Stimulated activated CD4-positive, alpha-beta T cell treated with anti-CD3 and anti-CD28 coated beads, Interleukin-15, amount 100 ng/mL, for 48 hours (primary cell): ENCODE data around the gene ELF2.
"Not testable (repeated sequence)": the region's sequence is repeated elsewhere in the genome, so short reads cannot be mapped to it uniquely, and the experiment has no call there.

ENCODE experiments used
- DNase-seq, 2 donors: peaks; one replicate each; pipeline ENCODE4 v3.0.0-alpha.2; 2020; ENCODE audit warnings: low read depth in 2 of 2

ELF2 gene

DNA sequence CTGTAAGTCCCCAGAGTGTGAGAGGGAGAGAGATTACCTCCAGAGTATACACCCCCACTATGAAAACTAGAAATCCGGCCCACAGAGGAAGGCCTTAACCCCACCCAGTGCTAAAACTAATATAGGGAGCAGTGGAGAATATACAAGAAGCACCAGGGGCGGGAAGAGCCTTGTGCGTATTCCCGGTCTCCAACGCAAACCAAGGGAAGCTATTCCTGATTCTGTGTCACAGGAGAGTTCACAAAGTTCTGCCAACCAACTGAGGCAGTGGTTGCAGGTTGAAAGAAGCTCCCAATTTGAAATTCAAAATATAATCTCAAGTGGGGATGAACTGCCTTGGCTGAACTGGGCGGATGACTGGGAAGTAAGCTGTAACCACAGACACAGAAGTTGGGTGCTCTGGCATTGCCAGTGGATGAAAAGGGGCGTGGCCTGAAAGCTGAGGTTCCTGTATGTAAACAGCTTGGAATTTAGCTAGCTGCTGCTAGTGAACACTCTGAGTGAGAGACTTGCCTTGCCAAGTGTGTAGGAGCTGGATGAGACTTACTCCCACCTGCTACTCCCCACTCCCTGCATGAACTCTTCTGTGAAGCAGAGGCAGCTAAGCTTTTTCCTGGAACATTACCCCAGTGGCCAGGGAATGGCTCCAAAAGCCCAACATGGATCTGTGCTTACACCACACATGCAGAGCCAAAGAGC, 32.7 kb downstream of the ELF2 start:
- DNase-seq = no peak

DNA sequence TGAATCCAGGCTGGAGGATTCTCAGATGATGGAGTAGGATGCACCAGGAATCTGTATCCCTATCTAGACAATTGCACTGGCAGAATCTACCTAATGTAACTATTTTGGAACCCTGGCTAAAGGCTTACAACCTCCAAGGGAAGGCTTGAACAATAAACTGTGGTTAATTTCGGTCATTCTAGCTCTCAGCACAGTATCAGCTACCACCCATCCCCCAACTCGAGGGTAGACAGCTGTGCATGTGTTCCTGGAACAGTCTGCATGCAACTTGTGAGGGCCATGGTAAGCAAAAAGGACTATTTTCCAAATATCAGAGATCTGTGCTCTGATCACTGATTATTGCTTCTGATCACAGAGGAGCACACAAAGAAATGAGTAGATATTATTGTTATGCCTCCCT, 34.0 kb downstream of the ELF2 start:
- DNase-seq = no peak

GRCh38 chr4:139142087-139142486, 34.9 kb downstream of the ELF2 start:
- DNase-seq = no peak

GRCh38 chr4:139137763-139138162, 39.3 kb downstream of the ELF2 start:
- DNase-seq = no peak

- no peak for DNase-seq
These were observed 42.6 kb downstream of the ELF2 start for GRCh38 chr4:139134403-139134802.

DNA sequence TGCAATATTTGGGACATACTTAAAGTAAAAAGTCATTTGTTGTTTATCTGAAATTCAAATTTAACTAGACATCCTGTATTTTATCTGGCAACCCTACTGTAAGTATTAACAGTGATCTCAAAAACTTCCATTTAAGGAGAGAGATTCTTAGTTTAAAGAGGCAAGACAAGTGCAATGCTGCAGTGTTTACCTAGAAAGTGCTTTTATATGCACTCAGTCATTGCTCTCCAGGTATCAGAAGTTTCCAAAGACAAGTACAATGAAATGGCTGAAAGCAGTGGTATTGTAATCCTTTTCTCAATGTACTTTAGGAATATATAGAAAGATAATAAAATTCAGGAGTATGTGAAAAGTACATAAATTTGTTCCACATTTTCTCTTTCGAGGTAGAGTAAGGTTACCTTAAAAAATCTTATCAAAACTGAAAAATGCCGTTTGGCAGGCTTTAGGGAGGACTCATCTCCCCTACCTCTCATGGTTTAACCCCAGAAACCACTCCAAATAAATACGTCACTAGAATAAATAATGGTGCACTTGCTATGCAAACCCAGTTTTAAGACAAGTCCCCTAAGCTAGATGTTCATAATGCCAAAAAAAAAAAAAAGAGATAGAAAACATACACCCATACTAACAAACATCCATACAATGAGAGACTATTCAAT, 45.7 kb downstream of the ELF2 start:
- DNase-seq = no peak

- DNase-seq = no peak
These were observed 47.8 kb downstream of the ELF2 start for GRCh38 chr4:139129206-139129605.

DNA sequence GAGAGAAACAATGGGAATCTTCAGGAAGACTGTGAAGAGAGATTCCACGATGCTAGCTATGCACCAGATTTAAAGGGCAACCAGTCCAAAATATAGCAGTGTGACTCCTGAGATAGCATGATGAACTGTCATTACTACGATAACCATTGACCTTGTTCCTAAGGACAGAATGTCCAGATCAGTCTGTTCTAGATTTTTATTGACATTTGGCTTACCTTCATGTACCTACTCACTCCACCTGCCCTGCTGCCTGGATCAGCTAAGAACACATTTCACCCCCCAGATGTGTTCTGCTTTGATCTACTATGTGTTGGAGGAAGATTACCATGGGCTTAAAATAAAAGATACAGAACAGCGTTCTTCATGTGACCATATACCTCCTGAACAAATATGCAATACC, 50.1 kb downstream of the ELF2 start:
- DNase-seq = no peak

- no peak for DNase-seq
These were observed 53.1 kb downstream of the ELF2 start for GRCh38 chr4:139123910-139124309.

DNA sequence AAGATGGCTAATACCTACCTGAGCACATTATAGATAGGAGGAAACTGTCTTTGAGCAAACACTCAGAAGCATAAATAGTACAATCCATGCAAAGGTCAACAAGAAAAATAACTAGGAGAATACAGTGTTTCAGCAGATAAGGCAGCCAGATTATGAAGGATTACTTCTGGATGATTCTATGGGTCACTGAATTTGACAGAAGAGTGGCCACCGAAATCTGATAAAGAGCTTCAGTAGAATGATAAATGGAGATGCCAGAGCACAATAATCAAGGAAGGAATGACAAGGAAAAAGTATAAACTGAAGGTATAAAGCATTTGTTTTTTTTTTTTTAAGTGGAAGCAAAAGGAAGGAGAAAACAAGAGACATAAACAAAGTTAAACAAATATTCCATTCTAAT, 58.7 kb downstream of the ELF2 start:
- DNase-seq = no peak

- DNase-seq = no peak
These were observed 61.8 kb downstream of the ELF2 start for GRCh38 chr4:139115226-139115625.

DNA sequence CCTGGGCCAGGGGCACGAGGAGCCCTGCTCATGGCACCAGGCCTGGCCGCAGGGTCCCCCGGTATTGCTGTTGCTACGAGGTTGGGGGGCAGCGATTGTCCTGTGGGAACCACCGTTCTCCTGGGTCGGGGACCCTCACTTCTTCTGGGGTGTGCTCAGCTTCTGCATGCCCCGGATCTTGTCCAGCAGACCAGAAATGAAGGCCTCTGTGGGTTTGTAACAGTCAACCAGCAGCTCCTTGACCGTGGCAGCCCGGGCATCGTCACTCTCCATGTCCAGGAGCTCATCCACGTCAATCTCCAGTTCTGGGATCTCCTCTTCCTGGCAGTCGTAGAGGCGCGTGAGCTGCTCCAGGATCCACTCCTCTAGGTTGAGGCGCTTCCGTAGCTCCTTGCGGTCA, 62.2 kb downstream of the ELF2 start:
- not testable (repeated sequence) for DNase-seq

DNA sequence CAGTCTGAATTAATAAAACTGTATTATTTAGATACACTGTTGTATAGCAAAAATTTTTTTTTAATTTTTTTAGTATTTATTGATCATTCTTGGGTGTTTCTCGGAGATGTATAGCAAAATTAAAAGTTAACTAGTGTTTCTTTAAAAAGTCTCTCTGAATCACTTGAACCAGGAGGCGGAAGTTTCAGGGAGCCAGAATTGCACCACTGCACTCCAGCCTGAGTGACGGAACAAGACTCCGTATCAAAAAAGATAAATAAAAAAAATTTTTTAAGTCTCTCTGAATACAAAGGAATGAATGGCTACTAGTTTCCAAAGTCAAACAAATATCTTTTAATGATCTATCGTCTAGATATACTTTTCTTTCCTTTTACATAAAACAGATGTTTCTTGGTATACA, 64.4 kb downstream of the ELF2 start:
- DNase-seq = no peak

DNA sequence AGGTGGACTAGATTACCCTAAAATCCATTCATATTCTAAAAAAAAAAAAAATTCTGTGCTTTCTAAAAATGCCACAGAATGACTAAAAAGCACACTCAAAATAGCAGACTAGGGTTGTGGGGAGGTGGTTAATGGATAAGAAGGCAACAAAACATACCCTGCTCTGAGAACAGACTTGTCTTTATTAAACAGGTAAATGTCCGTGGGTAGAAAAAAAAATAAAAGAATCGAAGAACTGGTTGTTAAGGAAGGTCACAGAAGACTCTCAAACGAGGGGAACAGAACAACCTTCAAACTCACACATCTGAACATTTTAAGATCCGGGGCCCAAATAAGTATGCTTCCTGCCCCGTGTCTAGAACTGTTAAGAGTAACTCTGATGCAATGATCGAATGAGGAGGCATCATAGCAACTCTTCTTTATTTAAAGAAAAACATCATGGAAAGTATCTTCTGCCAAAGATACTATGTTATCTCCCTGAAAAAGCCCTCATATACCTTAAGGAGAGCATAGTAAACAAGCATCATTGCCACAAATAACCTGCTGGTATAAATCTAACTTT, 68.4 kb downstream of the ELF2 start:
- no peak for DNase-seq

DNA sequence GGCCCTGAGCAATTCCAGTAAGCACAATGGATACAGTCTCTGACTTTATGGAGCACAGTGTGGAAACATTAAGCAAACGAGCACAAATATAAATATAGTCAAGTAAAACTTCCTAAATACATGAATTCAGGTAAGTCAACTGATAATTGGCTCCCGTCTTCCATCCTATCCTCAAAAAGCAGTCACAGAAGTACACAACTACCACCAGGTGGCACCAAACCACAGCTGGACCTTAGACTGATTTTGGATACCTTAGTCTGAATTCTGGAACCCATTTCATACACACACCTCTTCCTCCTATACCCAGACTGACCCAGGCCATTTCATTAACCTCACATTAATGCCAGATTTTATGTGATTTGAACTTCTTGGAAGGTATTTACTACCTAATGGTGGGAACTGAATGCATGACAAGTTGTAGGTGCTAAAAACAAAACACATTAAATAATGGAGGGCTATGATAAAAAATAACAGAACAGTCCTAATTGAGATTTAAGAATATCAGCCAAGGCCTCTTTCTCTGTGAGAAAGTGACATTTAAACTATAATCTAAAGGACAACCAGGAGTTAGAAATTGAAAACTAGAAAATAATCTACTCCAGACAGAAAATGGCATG, 77.5 kb downstream of the ELF2 start:
- DNase-seq = peak; percentile 49 to 63

GRCh38 chr4:139092271-139092670, 84.7 kb downstream of the ELF2 start:
- no peak for DNase-seq

GRCh38 chr4:139085141-139085540, 91.9 kb downstream of the ELF2 start:
- DNase-seq = no peak

GRCh38 chr4:139084804-139085093, 92.3 kb downstream of the ELF2 start:
- no peak for DNase-seq

DNA sequence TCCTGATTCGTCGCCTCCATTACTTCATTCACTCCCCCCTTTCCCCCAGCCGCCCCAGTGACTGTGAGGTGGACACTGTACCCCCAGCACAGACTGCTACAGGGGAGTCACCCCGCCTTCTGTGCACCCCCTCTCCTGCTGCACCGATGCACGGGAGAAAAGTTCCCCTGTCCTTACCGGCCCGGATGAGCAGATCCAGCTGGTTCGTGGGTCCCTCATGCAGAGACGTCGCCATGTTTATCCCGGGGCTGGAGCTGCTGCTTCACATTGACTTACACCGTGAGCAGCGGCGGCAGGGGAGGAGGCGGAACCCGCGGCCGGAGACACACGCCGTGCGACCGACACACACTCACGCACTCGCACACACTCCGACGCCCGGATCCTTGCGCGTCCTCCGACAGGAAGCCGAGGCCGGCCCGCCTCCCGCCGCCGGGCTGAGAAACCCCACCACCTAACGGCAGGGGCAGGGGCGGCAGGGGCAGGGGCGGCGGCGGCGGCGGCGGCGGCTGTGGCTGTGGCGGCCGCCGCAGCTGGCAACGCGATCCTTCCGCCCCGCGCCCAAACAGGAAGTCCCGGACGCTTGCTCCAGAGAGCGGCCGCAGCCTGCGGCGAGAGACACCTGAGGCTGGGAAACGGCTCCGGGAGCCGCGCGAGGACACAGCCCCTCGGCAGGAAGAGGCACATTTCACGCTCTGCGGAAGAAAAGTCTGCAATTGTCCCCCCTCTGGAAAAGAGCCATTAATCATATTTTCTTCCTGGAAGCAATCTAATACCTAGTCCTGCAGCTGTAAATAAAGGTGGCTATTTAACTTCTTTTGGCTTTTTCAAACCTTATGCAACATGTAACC, 92.8 kb downstream of the ELF2 start:
- peak; percentile 75 to 80 for DNase-seq

GRCh38 chr4:139083607-139083955, 93.4 kb downstream of the ELF2 start:
- peak; percentile 41 to 49 for DNase-seq

DNA sequence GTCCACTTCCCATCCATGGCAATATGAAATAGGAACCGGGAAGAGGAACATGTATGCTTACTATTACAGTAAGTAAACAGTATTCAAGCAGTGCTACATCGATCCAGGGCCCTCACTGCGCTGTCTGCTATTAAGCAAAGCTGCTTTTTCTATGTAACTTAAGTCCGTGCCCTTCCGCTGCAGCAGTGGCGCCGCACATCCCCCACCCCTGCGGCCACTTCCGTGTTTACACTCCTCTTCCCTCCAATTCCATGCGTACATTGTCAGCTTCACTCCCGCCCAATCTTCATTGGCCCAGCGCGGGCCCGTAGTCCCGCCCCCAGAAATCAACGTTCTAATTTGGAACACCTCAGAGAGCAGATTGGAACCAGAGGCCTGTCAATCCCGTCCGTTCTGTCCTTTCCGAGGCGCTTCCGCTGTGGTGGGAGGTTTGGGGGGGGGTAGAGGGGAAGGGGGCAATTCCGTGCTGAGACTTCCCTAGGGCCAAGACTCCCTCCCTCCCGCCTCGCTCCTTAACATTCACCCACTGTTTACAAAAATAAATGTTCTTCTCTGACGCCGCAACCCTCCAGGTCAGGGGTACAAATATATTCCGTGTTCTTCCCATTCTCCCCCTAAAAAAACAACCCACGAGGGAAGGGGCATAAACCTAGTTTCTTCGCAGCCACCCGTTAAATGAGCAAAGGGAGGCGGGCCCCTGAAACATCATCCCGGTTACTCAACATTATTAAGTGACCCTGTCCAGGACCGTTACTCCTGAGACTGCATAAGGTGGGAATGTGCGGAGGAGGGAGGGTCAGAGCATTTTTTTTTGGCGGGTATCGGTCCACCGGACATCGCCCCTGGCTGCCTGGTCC, 94.0 kb downstream of the ELF2 start:
- DNase-seq = peak; percentile 87 to 89
